WERI-Rb-1 (cell line): ENCODE data around the gene PDZD7.

Experiments
- DNase-seq: peaks from one replicate; pipeline ENCODE4 v3.0.0-alpha.2; 2020
- H3K27ac ChIP-seq: fragments of 250-450 bp; sonication (Bioruptor Pico); 2 replicates; pipeline ENCODE4 v1.5.1; 2020; ENCODE audit warnings: mild to moderate bottlenecking, moderate library complexity
- H3K27me3 ChIP-seq: fragments of 250-450 bp; sonication (Bioruptor Pico); 2 replicates; pipeline ENCODE4 v1.5.1; 2021; ENCODE audit warnings: mild to moderate bottlenecking, low read depth, moderate library complexity; ENCODE audit not compliant: insufficient read depth, severe bottlenecking
- H3K36me3 ChIP-seq: fragments of 250-450 bp; sonication (Bioruptor Pico); 2 replicates; pipeline ENCODE4 v1.5.1; 2020; ENCODE audit warnings: mild to moderate bottlenecking, moderate library complexity
- H3K4me3 ChIP-seq: 2 replicates; pipeline ENCODE4 v1.5.1; 2011; ENCODE audit warnings: low read depth, mild to moderate bottlenecking, control low read depth, low read length
- H3K9me3 ChIP-seq: fragments of 250-450 bp; sonication (Bioruptor Pico); 2 replicates; pipeline ENCODE4 v1.5.1; 2021; ENCODE audit warnings: mild to moderate bottlenecking, moderate library complexity; ENCODE audit not compliant: severe bottlenecking
- TF ChIP-seq, protein P1 (sequence below): IDR thresholded peaks from 2 replicates; pipeline ENCODE4 v1.5.1; 2011; ENCODE audit warnings: low read depth, mild to moderate bottlenecking, control low read depth, inconsistent platforms, low read length

PDZD7 gene

DNA sequence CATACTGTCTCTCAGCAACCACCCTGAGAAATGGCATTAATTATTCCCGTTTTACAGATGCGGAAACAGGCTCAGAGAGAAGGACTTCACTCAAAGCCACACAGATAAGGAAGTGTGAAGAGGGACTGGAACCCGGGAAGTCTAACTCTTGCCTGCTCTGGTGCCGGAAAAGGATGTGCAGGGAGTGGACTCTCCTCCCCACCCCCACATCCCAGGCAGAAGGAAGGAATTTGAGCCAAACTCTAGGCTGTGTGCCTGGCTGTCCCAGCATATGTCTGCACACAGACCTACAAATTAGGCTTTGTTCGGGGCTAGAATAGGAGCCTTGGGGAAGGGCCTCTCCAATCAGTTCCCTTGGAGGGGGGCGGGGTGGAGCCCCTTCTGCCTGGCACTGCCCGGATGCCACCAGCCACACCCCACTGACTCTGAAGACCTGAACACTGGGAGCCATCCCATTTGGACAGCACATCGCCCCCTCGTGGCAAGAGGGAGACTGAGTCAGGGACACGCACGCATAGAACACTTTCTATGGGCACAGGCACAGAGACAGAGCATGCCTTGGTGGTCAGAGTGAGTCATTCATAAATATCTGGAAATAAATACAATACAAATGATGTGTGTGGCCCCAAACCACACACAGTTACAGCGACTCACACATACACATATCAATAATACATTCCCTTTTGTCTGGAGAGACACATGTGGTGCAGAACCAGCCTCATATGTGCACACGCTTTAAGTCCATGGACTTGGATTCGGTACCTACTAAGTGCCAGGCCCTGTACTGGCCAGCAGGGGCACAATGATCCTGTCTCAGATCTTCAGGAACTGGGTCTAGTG, 18.2 kb downstream of the PDZD7 start:
- Histone ChIP-seq H3K27me3 (no peaks in the 10 kb centered on the region), H3K27ac (peak overlapping the region; percentile 66)
- peak; percentile 93 for DNase-seq

DNA sequence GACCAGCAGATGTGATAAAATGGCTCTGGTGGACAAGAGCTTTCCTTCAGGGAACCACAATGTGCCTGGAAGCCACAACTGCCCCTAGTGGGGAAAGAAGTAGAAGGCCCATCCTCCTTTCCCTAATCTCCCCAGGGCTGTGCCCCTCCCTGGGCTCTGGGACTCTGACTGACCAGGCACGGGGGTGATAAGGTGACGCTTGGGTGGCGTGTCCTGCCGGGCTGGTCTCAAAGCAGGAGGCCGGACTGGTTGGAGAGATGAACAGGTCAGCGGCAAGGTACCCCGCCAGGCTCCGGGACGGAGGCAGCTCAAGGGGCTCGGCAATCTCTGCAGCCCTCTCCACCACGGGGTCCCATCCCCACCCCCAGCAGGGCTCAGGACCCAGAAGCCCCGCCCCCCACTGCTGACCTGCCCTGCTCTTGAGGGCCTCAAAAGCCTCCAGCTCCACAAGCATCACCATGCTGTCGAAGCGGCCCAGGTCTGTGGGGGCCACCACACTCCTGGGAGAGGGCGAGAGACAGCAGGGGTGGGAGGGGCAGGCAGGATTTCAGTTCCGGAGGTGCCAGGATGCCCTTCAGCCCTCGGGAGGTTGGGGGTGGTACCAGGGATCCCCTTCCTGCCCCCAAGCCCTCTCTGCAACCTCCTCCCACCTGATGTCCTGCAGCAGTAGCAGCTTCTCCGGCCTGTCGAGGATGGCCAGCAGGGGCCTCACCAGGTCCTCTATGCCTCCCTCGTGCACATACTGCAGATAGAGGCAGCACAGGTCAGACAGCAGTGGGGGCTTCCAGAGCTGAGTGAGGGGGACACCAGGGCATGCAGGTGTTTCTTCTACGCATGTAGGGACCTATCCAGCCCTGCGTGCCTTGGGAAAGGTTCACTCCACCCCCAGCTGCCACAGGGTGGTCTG, 19.2 kb downstream of the PDZD7 start:
- H3K9me3 ChIP-seq = no peaks in the 10 kb centered on the region
- H3K27me3 ChIP-seq = no peaks in the 10 kb centered on the region
- peak overlapping the region; percentile 66 for H3K27ac ChIP-seq
- DNase-seq = peak; percentile 88
- peak overlapping the region; percentile 9 for H3K4me3 ChIP-seq
- H3K36me3 ChIP-seq = peaks cover 8% of the 10 kb centered on the region
- TF ChIP-seq, protein P1, sequence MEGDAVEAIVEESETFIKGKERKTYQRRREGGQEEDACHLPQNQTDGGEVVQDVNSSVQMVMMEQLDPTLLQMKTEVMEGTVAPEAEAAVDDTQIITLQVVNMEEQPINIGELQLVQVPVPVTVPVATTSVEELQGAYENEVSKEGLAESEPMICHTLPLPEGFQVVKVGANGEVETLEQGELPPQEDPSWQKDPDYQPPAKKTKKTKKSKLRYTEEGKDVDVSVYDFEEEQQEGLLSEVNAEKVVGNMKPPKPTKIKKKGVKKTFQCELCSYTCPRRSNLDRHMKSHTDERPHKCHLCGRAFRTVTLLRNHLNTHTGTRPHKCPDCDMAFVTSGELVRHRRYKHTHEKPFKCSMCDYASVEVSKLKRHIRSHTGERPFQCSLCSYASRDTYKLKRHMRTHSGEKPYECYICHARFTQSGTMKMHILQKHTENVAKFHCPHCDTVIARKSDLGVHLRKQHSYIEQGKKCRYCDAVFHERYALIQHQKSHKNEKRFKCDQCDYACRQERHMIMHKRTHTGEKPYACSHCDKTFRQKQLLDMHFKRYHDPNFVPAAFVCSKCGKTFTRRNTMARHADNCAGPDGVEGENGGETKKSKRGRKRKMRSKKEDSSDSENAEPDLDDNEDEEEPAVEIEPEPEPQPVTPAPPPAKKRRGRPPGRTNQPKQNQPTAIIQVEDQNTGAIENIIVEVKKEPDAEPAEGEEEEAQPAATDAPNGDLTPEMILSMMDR = peak; percentile 83

More for the DNA sequence above, 18.2 kb downstream of the PDZD7 start:
- Histone ChIP-seq H3K9me3 (no peaks in the 10 kb centered on the region), H3K36me3 (no peaks in the 10 kb centered on the region; the same call in 1 of the 2 replicates), H3K4me3 (no peak overlapping the region)
- TF ChIP-seq, protein P1 = peak; percentile 89

DNA sequence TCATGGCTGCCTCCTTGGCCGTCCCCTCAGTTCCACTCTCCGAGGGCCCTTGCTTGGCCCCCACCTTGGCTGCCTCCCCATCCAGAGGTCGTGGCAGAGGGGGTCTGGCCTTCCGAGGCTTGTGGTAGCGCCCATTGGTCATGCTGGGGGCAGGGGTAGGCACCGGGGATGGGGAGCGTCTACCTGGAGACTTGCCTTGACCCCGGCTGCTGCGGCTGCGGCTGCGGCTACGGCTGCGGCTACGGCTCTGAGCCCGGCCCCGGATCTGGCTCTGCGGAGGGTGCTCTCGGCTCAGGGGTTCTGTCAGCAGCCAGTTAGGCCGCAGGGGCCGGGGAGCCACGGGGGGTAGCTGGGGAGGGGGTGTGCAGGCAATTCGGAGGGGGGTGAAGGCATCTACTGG, 20.6 kb downstream of the PDZD7 start:
- Histone ChIP-seq H3K27me3 (no peaks in the 10 kb centered on the region), H3K36me3 (peaks cover 22% of the 10 kb centered on the region), H3K4me3 (no peak overlapping the region), H3K9me3 (no peaks in the 10 kb centered on the region), H3K27ac (peak overlapping the region; percentile 66)
- TF ChIP-seq, protein P1 = no peak
- DNase-seq = no peak

- no peaks in the 10 kb centered on the region for H3K9me3 ChIP-seq
- TF ChIP-seq, protein P1 = no peak
- H3K27ac ChIP-seq = peak overlapping the region; percentile 63
- no peak overlapping the region for H3K4me3 ChIP-seq
- H3K36me3 ChIP-seq = peaks cover 36% of the 10 kb centered on the region
- no peaks in the 10 kb centered on the region for H3K27me3 ChIP-seq
- DNase-seq = no peak
These were observed 22.0 kb downstream of the PDZD7 start for GRCh38 chr10:101008823-101009423.

- H3K36me3 ChIP-seq = peaks cover 44% of the 10 kb centered on the region
- TF ChIP-seq, protein P1 = no peak
- no peak overlapping the region for H3K4me3 ChIP-seq
- DNase-seq = no peak
- no peaks in the 10 kb centered on the region for H3K9me3 ChIP-seq
- no peaks in the 10 kb centered on the region for H3K27me3 ChIP-seq
- H3K27ac ChIP-seq = peak overlapping the region; percentile 63
These were observed 22.8 kb downstream of the PDZD7 start for GRCh38 chr10:101007915-101008822.
